HG03460 (cell line): ENCODE measurements around the gene SPECC1.
A peak's percentile ranks its signal among the peaks of the same experiment; 100 is the strongest.
"Not testable (repeated sequence)": the region's sequence is repeated elsewhere in the genome, so short reads cannot be mapped to it uniquely, and the experiment has no call there.

Experiments used
- ATAC-seq: cut with Tn5 transposase; IDR thresholded peaks from one replicate; pipeline ENCODE4 v1.9.1; 2021; ENCODE audit not compliant: unreplicated experiment

SPECC1 gene

DNA sequence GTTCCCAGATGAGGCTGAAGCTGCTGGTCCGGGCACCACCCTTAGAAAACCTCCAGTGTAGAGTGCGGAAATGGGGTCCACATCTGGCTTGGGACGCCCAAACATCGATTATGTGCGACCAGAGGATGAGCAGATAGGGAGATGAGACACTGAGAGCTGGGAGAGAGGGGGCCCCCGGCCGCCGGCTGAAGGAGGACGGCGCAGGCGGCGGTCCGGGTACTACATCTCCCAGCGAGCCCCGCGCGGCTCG, 182 bp upstream of the SPECC1 start:
- peak; percentile 12 for ATAC-seq

DNA sequence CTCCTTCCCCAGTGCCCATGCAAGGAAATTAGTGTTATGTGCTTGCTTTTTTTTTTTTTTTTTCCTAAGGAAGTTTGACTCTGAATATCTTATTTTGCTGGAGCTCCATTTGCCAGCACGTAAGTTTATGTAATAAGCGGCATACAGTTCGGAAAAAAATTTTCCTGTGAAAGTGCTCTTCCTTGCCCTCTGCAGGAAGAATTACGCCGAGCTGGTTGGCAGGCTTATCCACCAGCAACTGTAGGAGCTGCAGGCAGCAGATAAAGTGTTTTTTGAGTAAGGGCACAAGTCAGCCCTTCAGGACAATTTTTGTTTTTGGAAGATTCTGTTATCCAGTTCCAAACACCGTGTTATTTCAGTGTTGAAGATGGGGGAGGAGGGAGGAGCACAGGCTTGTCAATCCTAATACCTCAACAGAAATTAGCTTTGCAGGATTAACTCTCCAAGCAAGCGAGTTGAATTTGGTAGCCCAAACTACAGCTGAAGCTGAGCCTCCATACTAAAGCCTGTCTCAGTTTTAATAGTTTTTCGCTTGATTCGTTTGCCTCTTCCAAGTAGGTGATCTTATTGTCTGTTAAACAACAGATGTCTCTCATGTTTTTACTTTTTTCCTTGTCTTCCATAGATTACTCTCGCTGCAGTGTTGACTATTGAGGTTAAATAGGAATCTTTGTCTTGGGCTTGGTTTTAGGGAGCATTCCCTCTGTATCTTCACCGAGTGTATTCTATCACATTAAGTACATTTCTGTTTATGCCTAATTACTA, 1.1 kb downstream of the SPECC1 start:
- no peak for ATAC-seq

DNA sequence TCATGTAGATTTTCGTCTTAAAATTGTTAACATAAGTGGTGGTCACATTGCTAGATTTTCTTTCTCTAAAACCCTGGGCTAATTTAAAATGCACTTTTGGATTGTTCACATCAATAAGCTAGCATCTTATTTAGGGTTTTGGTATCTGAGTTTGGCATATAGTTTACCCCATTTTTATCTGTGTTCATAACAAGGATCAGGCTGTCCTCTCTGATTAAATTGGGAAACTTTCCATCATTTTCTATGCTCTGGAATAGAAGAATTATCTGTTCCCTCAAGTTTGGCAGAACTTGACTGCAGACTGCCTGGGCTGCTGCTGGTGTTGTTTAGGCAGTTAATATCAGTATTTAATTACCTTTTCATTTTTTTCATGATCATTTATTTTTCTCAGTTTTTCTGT, 1.8 kb downstream of the SPECC1 start:
- no peak for ATAC-seq

DNA sequence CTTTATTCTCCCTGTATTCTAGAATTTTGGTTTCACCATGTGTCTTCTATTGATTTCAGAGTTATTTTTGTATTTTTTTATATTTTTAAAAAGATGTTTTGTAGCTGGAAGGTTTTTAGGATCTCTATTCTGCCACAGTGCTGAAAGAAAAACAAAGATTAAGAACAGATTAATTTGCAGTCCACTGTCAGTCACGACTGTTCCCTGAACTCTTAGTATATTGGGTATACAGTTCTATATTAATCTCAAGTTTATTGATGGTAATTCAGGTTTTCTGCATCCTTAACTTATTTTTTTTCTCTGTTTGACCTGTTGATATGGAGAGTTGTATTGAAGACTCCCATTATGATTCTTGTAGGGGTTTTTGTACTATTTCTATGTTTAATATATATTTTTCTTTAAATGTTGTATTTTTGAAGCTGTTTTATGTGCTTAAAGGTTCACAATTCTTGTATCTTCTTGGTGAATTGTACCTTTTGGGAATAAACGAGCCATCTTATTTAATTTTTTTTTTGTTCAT, 2.9 kb downstream of the SPECC1 start:
- no peak for ATAC-seq

DNA sequence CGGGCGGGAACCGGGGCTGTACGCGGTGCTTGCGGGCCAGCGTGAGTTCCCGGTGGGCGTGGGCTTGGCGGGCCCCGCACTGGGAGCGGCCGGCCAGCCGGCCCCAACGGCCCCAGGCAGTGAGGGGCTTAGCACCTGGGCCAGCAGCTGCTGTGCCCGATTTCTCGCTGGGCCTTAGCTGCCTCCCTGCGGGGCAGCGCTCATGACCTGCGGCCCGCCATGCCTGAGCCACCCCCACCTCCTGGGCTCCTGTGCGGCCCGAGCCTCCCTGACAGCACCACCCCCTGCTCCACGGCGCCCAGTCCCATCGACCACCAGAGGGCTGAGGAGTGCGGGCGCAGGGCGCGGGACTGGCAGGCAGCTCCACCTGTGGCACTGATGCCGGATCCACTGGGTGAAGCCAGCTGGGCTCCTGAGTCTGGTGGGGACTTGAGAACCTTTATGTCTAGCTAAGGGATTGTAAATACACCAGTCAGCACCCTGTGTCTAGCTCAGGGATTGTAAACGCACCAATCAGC, 7.4 kb downstream of the SPECC1 start:
- ATAC-seq: not testable (repeated sequence)

DNA sequence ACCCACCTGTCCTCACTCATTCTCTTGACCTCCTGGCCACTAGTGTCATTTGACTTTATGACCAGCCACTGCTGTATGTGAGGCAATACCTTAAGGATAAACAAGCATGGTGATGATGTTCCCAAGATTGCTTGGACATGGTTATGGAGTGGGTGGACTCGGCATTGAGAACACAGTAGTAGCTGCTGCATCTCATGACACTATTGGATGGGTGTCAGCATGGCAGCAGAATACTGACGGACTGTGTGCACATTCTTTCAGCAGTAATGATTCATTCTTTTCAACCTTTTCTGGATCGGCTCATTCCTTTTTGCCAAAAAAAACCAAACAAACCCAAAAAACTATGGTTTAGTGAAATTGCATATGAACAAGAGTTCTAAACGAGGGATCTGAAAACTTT, 13.5 kb downstream of the SPECC1 start:
- no peak for ATAC-seq

DNA sequence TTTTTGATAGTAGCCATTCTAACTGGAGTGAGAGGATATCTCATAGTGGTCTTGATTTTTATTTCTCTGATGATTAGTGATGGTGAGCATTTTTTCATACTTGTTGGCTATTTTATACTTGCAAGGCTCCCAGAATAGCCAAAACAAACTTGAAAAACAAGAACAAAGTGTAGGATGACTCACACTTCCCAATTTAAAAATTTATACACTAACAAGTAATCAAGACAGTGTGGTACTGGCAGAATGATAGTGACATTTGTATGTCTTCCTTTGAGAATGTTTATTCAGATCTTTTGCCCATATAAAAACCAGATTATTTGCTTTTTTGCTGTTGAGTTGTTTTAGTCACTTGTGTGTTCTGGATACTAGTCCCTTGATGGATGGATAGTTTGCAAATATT, 17.8 kb downstream of the SPECC1 start:
- no peak for ATAC-seq

DNA sequence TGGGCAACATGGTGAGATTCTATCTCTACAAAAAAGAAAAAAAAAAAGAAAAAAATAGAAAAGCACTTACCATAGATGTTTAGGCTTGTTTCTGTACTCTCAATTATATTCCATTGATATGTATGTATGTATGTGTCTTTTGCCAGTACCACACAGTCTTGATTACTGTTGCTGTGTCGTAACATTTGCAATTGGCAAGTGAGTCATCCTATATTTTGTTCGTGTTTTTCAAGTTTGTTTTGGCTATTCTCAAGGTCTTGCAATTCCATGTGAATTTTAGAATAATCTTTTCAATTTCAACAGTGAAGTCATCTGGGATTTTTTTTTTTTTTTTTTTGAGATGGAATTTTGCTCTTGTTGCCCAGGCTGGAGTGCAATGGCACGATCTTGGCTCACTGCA, 19.3 kb downstream of the SPECC1 start:
- no peak for ATAC-seq

DNA sequence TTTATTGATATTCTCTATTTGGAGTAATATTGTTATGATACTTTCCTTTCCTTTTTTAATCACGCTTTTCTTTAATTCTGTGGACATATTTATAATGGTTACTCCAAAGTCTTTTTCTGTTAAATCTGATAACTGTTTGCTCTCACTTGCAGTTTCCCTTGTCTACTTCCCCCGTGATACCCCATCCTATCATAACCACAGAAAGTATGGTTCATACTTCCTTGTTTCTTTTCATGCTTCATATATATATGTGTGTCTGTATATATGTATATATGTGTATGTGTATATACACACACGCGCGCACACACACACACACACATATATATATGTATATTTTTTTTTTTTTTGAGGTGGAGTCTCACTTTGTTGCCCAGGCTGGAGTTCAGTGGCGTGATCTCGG, 23.5 kb downstream of the SPECC1 start:
- no peak for ATAC-seq

DNA sequence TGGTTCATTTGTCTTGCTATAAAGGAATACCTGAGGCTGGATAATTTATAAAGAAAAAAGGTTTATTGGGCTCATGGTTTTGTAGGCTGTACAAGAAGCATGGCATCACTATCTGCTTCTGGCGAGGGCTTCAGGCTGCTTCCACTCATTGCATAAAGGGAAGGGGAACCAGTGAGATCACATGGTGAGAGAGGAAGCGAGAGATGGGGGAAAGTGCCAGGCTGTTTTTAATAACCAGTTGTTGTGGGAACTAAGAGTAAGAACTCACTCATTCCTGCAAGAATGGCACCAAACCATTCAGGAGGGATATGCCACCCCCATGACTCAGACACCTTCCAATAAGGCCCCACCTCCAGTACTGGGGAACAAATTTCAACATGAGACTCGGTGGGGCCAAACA, 24.3 kb downstream of the SPECC1 start:
- no peak for ATAC-seq

DNA sequence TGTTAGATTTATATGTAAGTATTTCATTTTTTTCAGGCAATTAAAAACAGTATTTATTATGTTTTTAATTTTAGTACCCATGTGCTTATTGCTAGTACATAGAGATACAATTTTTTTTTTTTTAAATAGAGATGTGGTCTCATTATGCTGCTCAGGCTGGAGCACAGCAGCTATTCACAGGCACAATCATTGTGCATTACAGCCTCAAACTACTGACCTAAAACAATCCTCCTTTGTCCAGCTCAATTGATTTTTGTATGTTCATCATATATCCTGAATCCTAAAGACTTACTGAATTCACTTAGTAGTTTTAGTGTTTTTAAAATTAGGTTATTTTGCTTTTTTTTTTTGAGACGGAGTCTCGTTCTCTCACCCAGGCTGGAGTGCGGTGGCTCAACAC, 26.3 kb downstream of the SPECC1 start:
- no peak for ATAC-seq

DNA sequence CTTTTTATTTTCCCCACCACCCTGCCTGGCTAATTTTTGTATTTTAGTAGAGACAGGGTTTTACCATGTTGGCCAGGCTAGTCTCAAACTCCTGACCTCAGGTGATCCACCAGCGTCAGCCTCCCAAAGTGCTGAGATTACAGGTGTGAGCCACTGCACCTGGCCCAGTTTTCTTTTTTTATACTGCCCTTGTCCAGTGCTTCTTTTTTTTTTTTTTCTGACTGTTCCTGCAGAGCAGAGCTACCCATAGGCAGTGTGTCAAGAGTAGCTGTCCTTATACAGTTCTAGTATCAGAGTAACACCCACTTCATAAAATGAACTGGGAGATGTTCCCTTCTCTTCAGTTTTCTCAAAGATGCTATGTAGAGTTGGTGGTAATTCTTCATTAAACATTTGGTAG, 28.1 kb downstream of the SPECC1 start:
- not testable (repeated sequence) for ATAC-seq

DNA sequence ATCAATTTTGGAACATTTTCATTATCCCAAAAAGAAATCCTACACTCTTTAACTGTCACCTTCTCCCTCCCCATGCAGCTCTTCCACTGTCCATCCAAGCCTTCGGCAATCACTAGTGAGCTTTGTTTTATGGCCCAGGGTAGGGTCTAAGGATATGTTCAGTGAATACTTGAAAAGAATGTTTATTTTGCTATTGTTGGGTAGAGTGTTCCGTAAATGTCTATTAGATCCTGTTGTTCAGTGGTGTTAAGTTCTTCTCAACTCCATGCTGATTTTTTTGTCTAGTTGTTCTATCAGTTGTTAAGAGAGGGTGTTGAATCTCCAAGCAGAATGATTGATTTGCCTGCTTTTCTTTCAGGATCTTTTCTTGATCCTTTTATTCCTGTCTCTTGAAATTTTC, 29.9 kb downstream of the SPECC1 start:
- no peak for ATAC-seq

DNA sequence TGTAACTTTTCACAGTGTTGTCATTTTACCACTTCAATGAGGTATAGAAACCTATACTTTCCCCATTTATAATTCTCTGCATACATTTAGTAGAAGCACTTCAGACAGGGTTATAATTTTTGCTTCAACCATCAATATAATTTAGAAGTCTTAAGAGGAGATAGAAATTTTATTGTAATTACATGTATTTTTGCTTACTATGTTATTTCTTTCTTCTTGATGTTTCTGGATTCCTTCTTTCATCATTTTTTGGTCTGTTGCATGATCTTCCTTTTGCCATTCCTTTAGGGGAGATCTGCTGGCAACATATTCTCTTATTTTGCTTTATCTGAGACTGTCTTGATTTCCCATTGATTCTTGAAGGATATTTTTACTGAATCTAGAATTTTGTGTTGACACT, 31.1 kb downstream of the SPECC1 start:
- no peak for ATAC-seq

DNA sequence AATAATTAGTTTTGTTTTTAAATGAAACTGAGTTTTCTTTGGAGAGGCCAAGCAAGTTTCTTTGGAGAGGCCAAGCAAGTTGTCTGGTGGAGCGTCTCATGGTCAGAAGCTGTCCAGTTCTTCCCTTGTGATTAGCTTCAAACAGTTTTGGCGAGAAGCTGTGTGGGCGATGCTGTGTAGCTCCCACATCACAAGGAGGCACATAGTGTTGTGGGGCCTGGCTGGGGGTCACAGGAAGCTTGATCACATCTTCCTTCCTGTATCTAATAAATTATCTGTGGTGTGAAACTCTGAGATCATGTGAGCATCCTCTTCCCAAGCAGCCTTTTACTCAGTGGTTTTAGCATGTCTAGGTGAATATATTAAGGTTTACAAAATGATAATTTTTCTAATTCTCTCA, 33.9 kb downstream of the SPECC1 start:
- ATAC-seq: no peak

DNA sequence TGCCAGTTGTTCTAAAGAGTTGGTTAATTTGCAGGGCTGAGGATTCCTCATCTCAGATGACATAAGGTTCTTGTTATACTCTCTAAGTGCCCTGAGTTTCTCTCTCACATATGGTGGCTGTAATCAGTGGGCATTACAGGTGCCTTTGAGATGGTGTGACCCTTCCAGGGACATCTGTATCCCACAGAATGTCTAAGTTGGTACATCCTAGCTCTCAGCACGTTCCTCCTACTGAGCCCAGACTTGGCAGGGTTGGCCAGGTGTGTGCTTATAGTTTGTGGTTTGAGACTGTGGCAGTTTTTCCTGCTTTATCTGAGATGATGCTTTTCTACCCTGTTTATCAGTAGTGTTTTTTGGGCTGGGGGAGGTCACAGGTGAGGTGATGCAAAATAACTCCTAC, 36.3 kb downstream of the SPECC1 start:
- no peak for ATAC-seq

DNA sequence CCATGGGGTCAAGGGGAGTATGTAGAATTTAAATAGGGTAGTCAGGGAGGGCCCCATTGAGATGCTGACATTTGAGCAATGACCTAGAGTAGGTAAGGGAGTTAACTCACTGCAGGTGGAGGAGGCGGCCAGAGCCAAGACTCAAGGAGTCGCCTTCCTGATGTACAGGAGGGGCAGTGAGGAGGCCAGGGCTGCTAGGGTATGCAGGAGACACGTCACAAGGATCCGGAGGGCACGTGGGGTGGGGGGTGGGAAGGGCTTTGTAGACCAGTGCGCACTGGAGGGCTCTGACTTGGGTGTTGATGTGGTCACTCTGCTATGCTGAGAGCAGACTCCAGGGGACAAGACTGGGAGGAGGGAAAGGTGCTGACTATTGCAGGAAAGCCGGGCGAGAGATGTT, 37.5 kb downstream of the SPECC1 start:
- no peak for ATAC-seq

DNA sequence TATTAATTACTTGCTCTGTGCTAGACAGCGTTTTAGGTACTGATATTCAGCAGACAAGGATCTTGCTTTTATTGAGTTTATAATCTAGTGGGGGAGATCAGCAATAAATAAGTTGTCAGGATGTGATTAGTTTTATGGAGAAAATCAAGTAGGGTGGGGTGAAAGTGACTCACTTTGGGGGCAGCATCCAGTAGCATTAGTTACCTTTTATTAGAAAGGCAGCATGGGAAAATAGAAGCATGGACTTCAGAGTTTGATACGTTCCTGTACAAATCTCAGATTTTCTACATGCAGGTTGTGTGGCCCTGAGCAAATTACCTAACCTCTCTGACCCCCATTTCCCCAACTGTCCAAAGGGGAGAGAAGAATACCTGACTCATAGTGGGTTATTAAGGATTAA, 42.5 kb downstream of the SPECC1 start:
- ATAC-seq: no peak

DNA sequence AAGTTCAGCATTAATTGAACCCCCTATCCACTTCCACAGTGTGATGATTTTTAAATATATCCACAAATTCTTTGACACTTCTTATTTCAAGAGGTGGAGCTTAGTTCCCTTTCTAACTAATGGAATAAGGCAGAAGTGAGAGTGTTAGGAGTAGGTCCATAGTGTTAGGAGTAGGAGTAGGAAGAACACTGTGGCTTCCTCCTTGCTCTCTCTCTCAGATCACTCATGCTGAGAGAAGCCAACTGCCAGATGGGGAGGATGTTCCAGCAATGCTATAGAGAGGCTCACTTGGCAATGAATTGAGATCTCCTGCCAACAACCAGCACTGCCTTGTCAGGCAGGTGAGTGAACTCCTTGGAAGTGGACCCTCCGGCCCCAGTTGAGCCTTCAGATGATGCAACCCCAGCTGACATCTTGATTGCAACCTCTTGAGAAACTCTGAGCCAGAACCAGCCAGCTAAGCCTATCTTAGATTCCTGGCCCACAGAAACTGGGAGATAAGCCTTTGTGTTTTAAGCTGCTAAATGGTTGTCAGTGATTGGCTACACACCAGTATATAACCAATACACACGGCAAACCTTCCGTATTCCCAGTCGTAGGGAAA, 44.3 kb downstream of the SPECC1 start:
- no peak for ATAC-seq

DNA sequence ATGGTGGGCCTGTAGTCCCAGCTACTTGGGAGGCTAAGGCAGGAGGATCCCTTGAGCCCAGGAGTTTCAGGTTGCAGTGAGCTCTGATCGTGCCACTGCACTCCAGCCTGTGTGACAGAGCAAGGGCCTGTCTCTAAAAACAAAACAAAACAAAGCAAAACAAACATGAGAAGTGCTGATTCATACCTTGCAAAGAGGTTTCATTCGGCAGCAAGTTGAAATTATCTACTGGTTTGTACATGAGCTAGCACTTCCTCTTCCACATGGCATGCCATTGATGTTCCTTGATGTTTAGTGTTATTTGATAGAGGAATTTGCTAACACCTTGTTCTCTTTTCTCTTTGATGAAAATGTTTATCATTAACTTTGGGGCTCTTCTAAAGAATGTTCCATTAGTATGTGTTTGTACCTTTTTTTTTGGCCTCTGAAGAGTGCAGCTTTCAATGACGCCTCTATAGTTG, 50.6 kb downstream of the SPECC1 start:
- no peak for ATAC-seq

DNA sequence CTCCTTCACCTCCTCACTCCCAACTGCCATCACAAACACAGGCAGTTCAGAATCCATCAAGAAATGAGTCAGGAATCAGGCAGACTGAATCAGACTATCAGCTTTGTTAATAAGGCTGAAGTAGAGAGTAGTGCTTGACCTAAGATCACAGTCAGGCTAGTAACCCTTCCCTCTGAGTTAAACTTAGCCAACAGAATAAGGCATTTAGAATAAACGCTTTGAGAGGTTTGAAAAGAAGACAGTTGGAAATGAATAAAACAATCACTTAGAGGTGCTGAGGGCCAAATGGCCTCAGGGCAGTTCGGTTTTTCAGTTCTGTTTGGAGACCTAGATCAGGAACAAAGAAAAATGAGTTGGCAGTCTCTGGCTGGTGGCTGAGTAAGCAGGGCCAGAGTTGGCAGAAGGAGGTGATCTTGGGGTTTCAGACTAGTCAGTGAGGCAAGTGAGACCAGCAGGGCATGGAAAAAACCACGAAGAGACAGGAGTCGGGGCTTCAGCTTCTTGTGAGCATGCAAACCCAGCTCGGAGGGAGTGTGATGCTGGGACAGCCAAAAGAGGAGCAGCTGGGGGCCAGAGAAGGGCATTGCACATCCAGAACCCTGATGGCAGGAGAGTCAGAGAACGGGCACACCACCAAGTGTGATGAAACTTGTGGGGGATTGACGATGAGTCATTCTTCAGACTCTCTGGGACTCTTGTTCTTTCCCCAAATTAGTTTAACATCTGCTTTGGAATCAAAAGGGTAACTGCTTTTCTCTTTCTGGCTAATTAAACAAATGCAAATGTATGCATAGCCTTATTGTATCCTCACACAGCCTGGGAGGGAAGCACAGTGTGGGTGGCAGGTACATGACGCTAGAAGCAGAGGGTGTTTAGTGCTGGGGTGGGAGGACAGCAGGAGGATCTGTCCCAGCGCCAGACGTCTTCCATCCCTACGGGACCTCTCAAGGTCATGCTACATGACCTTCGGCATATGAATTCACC, 54.8 kb downstream of the SPECC1 start:
- ATAC-seq: peak; percentile 53

DNA sequence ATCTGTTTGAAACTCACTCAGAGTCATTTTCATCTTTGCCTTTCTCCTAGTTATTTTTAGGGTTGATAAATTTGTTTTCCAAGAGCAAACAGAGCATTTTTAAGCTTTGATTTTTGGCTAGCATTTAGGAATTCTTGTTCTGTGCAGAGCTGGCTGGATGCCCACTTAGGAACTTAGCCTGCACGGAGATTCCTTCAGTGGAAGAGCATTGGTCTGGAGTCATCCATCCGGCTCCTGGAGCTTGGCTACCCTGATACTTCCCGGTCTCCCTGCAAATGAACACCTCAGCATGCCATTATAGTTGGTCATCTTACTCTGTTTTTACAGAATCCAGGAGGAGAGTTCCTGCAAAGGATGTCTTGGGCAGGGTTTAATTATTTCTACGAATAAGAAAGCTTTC, 57.1 kb downstream of the SPECC1 start:
- no peak for ATAC-seq
